GM18868 (cell line): Measurements from ENCODE around the gene ALMS1.
"Not testable (repeated sequence)": the region's sequence is repeated elsewhere in the genome, so short reads cannot be mapped to it uniquely, and the experiment has no call there.

ENCODE experiments used
- ATAC-seq: cut with Tn5 transposase; IDR thresholded peaks from one replicate; pipeline ENCODE4 v1.9.1; 2021; ENCODE audit warnings: mild to moderate bottlenecking, moderate library complexity; ENCODE audit not compliant: unreplicated experiment

ALMS1 gene

GRCh38 chr2:73504850-73505249 is 119.2 kb downstream of the ALMS1 start:
- ATAC-seq, result not testable (repeated sequence)

GRCh38 chr2:73510470-73510869 is 124.8 kb downstream of the ALMS1 start:
- not testable (repeated sequence) for ATAC-seq

DNA sequence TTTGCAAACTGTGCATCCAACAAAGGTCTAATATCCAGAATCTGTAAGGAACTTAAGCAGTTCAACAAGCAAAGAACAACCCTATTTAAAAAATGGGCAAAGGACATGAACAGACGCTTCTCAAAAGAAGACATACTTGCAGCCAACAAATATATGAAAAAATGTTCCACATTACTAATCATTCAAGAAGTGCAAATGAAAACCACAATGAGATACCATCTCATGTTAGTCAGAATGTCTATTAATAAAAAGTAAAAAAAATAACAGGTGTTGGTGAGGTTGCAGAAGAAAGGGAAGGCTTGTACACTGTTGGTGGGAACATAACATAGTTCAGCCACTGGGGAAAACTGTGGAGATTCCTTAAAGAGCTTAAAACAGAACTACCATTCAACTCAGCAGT is 130.4 kb downstream of the ALMS1 start:
- ATAC-seq, result no peak

DNA sequence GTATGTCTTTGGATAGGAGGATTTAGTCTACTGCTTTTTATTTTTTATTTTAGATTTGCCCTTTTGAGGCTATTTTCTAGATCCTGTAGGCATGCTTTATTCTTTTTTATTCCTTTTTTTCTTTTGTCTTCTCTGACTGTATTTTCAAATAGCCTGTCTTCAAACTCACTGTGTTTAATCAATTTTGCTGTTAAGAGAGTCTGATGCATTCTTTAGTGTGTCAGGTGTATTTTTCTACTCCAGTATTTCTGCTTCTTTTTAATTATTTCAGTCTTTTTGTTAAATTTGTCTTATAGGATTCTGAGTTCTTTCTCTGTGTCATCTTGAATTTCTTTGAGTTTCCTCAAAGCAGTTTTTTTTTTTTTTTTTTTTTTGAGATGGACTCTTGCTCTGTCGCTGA is 143.1 kb downstream of the ALMS1 start:
- ATAC-seq, result no peak

GRCh38 chr2:73530773-73531172 is 145.1 kb downstream of the ALMS1 start:
- ATAC-seq, result not testable (repeated sequence)

DNA sequence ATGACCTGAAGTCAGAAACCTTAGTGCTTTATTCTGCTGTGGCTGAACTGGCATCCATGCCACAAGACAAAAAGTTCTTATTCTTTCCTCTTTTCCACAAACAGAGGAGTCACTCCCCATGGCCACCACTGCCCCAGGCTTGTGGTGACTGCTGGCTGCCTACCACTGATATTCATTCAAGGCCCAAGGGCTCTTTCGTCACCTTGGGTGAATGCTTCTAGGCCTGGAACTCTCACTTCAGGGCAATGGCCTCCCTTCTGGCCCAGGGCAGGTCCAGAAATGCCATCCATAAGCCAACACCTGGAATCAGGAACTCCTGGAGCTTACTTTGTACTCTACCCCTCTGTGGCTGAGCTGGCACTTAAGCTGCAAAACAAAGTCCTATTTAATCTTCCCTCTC is 146.7 kb downstream of the ALMS1 start:
- ATAC-seq, result no peak

- ATAC-seq, result no peak
These were observed 150.7 kb downstream of the ALMS1 start for GRCh38 chr2:73536133-73536840.

GRCh38 chr2:73560875-73561274 is 175.2 kb downstream of the ALMS1 start:
- ATAC-seq, result not testable (repeated sequence)

DNA sequence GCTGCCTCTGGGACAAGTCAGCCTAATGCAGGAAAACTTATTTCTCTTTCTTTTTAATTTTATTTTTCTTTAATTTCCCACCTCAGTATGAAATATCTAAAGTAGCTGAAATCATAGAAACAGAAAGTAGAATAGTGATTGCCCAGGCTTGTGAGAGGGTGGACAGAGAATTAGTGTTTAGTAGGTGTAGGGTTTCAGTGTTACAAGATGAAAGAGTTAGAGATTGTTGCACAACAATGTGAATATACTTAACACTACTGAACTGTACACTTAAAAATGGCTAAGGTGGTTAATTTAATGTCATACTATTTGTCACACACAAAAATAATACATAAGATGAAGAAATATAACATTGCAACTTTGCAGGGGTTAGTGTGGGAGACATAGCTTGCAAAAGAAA is 175.8 kb downstream of the ALMS1 start:
- no peak for ATAC-seq

DNA sequence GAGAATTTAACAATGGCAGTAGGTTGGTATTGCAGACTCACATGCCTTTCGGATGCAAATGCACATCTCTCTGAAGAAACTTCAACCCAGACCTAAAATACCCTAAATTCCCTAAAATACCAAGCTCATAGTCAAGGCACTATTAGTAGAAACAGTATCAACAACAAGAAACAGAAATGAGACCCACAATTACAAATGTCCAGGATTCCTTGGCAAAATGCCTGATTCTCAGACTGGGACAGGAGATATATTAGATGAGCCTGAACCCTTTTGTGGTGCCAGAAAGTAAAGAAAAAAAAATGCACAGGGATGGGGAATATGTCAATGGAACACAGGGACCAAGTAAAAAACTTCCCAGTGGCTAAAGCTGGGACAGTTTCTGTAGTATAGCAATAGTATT is 179.3 kb downstream of the ALMS1 start:
- ATAC-seq, result no peak

- no peak for ATAC-seq
These were observed 180.7 kb downstream of the ALMS1 start for GRCh38 chr2:73566288-73566878.

GRCh38 chr2:73575261-73575660 is 189.6 kb downstream of the ALMS1 start:
- no peak for ATAC-seq

GRCh38 chr2:73582364-73582763 is 196.7 kb downstream of the ALMS1 start:
- ATAC-seq, result no peak

GRCh38 chr2:73588177-73588576 is 202.5 kb downstream of the ALMS1 start:
- ATAC-seq, result no peak

GRCh38 chr2:73593680-73594079 is 208.0 kb downstream of the ALMS1 start:
- no peak for ATAC-seq

- no peak for ATAC-seq
These were observed 208.6 kb downstream of the ALMS1 start for GRCh38 chr2:73594251-73594650.

- ATAC-seq, result no peak
These were observed 216.1 kb downstream of the ALMS1 start for GRCh38 chr2:73601780-73602179.

GRCh38 chr2:73603099-73603588 is 217.5 kb downstream of the ALMS1 start:
- peak; percentile 74 for ATAC-seq

DNA sequence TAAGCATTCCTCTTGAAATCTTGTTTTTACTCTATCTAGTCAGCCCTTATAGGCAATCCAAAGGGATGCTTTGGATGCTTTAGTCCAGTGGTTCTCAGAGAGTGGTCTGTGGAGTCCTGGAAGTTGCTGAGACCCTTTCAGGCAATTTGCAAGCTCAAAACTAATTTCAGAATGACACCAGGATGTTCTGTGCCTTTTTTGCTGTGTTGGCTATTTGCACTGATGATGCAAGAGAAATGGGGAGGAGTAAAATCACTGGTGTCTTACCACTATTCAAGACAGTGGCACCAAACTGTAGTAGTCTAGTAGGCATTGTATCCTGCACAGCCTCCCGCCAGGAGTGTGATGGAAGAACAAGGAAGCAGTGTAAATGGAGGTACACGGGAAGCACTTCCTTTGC is 219.0 kb downstream of the ALMS1 start:
- ATAC-seq, result not testable (repeated sequence)

GRCh38 chr2:73610111-73610510 is 224.5 kb downstream of the ALMS1 start:
- ATAC-seq, result no peak

GRCh38 chr2:73611193-73611592 is 225.6 kb downstream of the ALMS1 start:
- ATAC-seq, result no peak

DNA sequence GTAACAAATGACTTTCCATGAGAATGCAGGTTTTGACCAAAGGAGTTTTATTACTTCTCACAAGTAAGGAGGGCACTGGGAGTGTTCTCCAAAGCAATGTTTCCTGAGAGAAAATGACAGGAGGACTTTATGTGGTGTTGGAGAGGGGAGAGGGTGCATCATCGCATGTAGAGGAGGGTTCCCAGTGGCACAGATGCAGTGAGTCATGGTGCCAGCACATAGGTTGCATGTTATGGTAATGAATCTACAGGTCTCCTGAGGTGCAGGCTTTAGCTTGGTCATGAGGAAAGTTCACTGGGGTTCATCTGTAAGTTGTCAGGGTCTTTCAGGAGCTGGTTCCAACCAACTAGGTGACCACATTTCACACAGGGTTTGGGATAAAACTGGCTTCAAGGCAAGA is 226.2 kb downstream of the ALMS1 start:
- no peak for ATAC-seq

- ATAC-seq, result no peak
These were observed 228.5 kb downstream of the ALMS1 start for GRCh38 chr2:73614105-73614504.
